ENCODE measurements around the gene BACH2.

Gene BACH2

GRCh38 chr6:90098001-90098531 is 198.6 kb downstream of the BACH2 start:
- DNase-seq (ENCODE audit: low spot score in 2 of 2) (no peak), ATAC-seq (no peak)
- no peak overlapping the region for H3K27ac Mint-ChIP-seq
- peaks cover 2% of the 10 kb centered on the region for H3K36me3 Mint-ChIP-seq
- peaks cover 26% of the 10 kb centered on the region for H3K4me1 Mint-ChIP-seq
- H3K4me3 Mint-ChIP-seq, result no peak overlapping the region
- H3K9me3 Mint-ChIP-seq, result no peaks in the 10 kb centered on the region

GRCh38 chr6:90097356-90097755 is 199.3 kb downstream of the BACH2 start:
- no peak for ATAC-seq
- H3K4me3 Mint-ChIP-seq, result no peak overlapping the region
- H3K9me3 Mint-ChIP-seq, result no peaks in the 10 kb centered on the region
- no peak overlapping the region for H3K27ac Mint-ChIP-seq
- DNase-seq (ENCODE audit: low spot score in 2 of 2), result no peak
- H3K36me3 Mint-ChIP-seq, result no peaks in the 10 kb centered on the region
- H3K4me1 Mint-ChIP-seq, result peaks cover 20% of the 10 kb centered on the region

DNA sequence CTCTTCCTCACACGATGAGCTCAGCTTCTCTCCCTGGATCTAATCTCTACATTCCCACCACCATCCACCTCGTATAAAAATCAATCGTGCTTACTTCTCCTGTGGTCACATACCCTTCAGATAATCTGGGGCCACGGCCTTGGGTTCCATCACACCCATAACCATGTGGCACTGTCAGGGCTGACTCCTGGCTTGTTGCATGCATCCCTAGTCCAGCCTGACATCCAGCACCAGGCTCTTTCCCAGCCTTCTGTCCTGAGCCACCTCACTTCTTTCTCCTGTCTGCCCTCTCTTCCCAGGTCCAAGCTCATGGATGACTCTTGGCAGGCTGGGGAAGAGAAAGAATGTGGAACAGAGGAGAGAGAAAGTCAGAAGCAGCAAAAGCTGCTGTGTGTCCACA is 199.8 kb downstream of the BACH2 start:
- no peaks in the 10 kb centered on the region for H3K9me3 Mint-ChIP-seq
- ATAC-seq (no peak), DNase-seq (ENCODE audit: low spot score in 2 of 2) (no peak)
- peaks cover 20% of the 10 kb centered on the region for H3K4me1 Mint-ChIP-seq
- H3K36me3 Mint-ChIP-seq, result no peaks in the 10 kb centered on the region
- H3K27ac Mint-ChIP-seq, result no peak overlapping the region
- no peak overlapping the region for H3K4me3 Mint-ChIP-seq

DNA sequence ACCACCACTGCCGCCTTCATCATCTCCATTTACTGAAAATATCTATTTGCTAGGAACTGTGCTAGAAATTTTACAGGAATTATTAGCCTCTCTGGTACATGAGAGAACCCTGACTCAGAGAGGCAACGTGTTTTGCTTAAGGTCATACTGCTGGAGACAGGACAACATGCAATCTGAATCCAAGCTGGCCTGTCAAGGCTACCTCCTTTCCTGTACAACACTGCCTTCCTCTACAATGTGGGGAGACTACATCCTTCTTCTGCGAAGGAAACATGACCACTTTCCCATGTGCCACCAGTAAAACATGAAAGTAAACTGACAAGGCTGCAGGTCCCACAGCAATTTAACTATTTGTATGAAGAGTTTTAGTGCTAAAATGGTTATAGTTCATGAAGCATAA is 200.9 kb downstream of the BACH2 start:
- Mint-ChIP-seq H3K9me3 (no peaks in the 10 kb centered on the region), H3K27ac (no peak overlapping the region), H3K36me3 (no peaks in the 10 kb centered on the region), H3K4me3 (no peak overlapping the region), H3K4me1 (peaks cover 20% of the 10 kb centered on the region)
- ATAC-seq (no peak), DNase-seq (ENCODE audit: low spot score in 2 of 2) (no peak)

- no peak overlapping the region for H3K27ac Mint-ChIP-seq
- ATAC-seq (no peak), DNase-seq (ENCODE audit: low spot score in 2 of 2) (no peak)
- H3K4me3 Mint-ChIP-seq, result no peak overlapping the region
- H3K36me3 Mint-ChIP-seq, result no peaks in the 10 kb centered on the region
- no peaks in the 10 kb centered on the region for H3K9me3 Mint-ChIP-seq
- H3K4me1 Mint-ChIP-seq, result peaks cover 20% of the 10 kb centered on the region
Observed at GRCh38 chr6:90095145-90095544, 201.5 kb downstream of the BACH2 start.

GRCh38 chr6:90093558-90094073 is 203.0 kb downstream of the BACH2 start:
- DNase-seq (ENCODE audit: low spot score in 2 of 2), result no peak
- H3K4me3 Mint-ChIP-seq, result no peak overlapping the region
- H3K9me3 Mint-ChIP-seq, result no peaks in the 10 kb centered on the region
- no peak overlapping the region for H3K27ac Mint-ChIP-seq
- H3K4me1 Mint-ChIP-seq, result peaks cover 15% of the 10 kb centered on the region
- H3K36me3 Mint-ChIP-seq, result peaks cover 5% of the 10 kb centered on the region
- no peak for ATAC-seq

- DNase-seq (ENCODE audit: low spot score in 2 of 2) (no peak), ATAC-seq (no peak)
- Mint-ChIP-seq H3K27ac (no peak overlapping the region), H3K4me1 (peaks cover 22% of the 10 kb centered on the region), H3K4me3 (no peak overlapping the region), H3K36me3 (peaks cover 11% of the 10 kb centered on the region), H3K9me3 (no peaks in the 10 kb centered on the region)
Observed at GRCh38 chr6:90090866-90091265, 205.8 kb downstream of the BACH2 start.

- DNase-seq (ENCODE audit: low spot score in 2 of 2), result no peak
- peaks cover 34% of the 10 kb centered on the region for H3K4me1 Mint-ChIP-seq
- no peak overlapping the region for H3K4me3 Mint-ChIP-seq
Observed at GRCh38 chr6:90088009-90088408, 208.6 kb downstream of the BACH2 start.

DNA sequence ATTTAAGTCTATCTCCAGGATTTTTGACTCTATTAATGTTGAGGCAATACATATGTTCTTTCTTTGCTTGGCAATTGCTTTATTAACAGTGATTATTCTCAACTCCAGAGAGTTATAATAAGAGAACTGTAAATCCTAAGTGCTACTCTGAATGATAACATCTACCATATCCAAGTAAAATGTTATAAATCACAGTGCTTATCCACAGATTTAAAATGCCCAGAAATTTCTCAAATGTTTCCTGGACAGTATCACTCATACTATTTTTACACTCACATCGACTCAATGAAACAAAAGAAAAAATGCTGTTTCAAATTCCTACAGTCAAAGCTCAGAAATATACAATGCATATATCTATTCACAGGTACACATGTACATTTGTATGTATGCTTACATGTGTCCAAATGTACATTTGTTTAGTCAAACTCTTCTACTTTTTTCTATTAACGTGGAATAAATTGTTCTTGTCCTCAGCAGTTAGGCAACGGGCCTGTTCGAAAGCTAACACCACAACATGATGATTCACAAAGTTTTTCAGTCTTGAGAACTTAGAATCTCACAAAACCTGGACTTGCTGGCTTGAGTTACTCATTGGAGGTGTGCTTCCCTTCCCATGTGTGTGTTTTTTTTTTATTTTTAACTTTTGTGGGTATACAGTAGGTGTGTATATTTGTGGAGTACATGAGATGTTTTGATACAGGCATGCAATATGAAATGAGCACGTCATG is 209.4 kb downstream of the BACH2 start:
- Mint-ChIP-seq H3K9me3 (no peaks in the 10 kb centered on the region), H3K4me3 (no peak overlapping the region), H3K36me3 (peaks cover 11% of the 10 kb centered on the region), H3K4me1 (peaks cover 36% of the 10 kb centered on the region), H3K27ac (no peak overlapping the region)
- DNase-seq (ENCODE audit: low spot score in 2 of 2), result no peak
- ATAC-seq, result no peak

More at GRCh38 chr6:90088009-90088408, 208.6 kb downstream of the BACH2 start:
- Mint-ChIP-seq H3K36me3 (peaks cover 11% of the 10 kb centered on the region), H3K9me3 (no peaks in the 10 kb centered on the region), H3K27ac (no peak overlapping the region)
- no peak for ATAC-seq

DNA sequence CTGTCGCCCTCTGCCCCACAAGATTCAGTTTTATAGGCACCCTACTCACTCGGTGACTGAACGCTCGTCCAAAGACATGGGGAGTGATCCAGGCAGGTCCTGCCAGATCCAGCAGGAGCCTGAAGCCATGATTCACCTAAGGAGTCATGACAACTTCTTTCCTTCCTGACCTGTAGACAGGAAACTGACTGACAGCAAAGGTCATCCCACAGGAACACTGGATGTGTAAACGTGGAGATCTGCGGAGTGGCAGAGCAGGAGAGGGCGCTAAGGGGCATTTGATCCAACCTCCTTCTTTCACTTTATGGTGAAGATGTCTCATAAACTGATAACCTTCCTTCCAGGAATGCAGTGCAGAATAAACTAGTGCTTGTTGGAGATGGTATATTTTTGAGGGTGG is 210.1 kb downstream of the BACH2 start:
- Mint-ChIP-seq H3K4me1 (peaks cover 44% of the 10 kb centered on the region), H3K4me3 (no peak overlapping the region), H3K9me3 (no peaks in the 10 kb centered on the region), H3K27ac (no peak overlapping the region), H3K36me3 (peaks cover 11% of the 10 kb centered on the region)
- no peak for DNase-seq (ENCODE audit: low spot score in 2 of 2)
- ATAC-seq, result no peak

DNA sequence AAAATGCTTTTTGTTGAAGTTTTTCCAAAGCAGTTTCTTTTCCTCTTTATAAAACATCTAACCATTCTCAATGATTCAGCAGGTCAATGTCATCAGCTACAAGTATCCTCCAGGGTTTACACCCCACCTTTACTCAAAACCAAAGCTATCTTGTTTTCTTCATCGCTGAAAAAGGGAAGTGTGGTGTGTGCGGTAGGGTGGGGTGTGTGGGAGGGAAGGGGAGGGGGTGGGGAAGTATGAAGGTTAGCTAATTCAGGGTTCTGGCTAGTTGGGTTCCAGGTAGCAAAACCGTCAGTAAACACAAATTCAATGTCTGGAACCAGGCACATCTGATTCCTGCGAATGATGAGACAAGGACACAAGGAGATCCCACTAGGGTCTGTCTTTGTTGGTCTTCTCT is 212.8 kb downstream of the BACH2 start:
- ATAC-seq, result peak; percentile 58
- Mint-ChIP-seq H3K4me3 (peak overlapping the region; percentile 1), H3K4me1 (peaks cover 66% of the 10 kb centered on the region), H3K36me3 (peaks cover 29% of the 10 kb centered on the region), H3K27ac (no peak overlapping the region), H3K9me3 (no peaks in the 10 kb centered on the region)
- no peak for DNase-seq (ENCODE audit: low spot score in 2 of 2)

DNA sequence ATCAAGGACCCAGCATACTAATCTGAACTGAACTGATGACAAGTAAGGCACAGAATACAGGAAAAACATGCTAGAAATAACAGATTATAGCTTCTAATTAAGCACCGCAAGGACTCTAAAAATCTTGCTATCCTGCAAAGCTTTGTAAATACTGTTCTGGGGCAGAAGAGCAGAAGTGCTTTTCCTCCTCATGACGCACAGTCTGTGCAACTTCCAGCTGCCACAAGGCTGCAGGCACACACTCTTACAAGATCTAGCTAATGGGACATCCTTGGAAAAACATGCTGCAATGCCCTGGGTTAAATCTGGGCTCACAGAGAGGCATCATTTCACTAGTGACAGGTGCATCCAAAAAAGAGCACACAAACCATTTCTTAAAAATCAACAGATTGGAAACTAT is 213.8 kb downstream of the BACH2 start:
- no peak for ATAC-seq
- H3K36me3 Mint-ChIP-seq, result peaks cover 29% of the 10 kb centered on the region

DNA sequence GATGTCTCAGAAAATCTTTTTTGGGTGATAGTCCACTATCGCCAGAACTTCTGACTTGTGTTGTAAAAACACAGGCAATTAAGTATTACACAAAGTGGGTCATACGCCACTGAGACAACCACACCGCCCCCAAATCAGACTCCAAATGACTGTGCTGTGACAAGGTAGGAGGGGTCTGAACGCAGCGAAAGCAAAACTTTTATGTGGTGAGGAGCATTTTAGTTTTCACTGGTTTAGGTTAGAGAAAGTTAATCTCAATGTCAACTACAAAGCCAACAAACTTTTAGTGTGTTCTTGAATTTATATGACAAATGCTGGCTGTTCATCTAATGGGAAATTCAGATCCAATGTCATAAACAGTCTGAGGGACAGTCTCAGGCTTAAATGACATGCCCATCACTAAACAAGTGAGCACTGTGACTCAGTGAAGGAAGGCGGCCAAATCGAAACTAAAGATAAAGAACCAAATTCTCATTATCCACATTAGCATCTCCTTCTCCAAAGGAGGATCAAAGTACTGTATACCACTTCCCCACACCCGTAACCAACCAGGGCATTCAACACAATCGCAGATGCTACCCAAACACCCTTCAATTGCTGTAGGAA is 215.7 kb downstream of the BACH2 start:
- peak; percentile 88 for ATAC-seq
- peak; percentile 51 to 92 for DNase-seq (ENCODE audit: low spot score in 2 of 2)
- Mint-ChIP-seq H3K9me3 (no peaks in the 10 kb centered on the region), H3K4me3 (peak overlapping the region; percentile 73), H3K36me3 (peaks cover 26% of the 10 kb centered on the region), H3K27ac (peak overlapping the region; percentile 90), H3K4me1 (peaks cover 68% of the 10 kb centered on the region)

More for the DNA sequence above, 213.8 kb downstream of the BACH2 start:
- H3K27ac Mint-ChIP-seq, result no peak overlapping the region
- H3K4me3 Mint-ChIP-seq, result no peak overlapping the region
- H3K9me3 Mint-ChIP-seq, result no peaks in the 10 kb centered on the region
- peaks cover 72% of the 10 kb centered on the region for H3K4me1 Mint-ChIP-seq
- no peak for DNase-seq (ENCODE audit: low spot score in 2 of 2)

DNA sequence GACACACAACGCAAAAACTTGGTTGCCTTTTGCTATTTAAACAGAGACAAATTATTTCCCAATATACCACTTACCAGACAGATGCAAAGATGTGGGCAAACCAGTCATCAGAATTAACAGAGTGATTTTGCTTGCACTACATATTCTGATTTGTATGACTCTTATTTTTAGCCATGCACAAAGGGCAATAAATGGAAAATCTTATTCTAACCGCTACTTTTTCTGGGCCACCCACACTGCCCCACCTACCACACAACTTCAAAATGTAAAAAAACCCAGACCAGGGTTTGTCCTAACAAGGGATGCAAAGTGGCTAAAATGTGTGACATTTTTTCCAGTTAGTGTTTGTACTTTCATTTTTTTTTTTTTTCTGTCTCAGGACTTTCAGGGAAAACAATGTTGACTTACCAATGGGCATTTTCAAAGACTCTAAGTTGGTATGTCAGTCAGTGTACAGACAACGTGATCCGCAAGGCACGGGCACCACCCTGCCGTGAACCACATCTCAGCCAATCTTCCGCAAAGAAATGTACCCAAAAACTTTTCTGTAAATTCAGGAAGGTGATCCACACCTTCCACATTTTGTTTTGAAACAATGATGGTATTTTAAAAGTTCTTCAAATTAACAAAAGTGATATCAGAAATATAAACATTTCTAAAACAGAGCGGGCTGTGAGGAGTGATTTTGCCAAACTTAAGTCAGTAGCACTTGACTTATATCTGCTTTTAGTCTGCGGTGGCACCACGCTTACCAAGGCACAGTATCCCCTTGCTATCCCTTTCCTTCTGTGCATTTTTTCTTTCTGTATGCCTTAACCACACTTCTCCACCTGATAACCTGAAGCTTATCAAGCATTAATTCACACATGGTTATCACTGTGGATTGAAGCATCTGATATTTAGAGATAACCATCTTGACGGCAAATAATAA is 216.8 kb downstream of the BACH2 start:
- DNase-seq (ENCODE audit: low spot score in 2 of 2), result peak in 1 of 2 donors; percentile 60
- Mint-ChIP-seq H3K4me1 (peaks cover 71% of the 10 kb centered on the region), H3K36me3 (peaks cover 26% of the 10 kb centered on the region), H3K4me3 (peak overlapping the region; percentile 73), H3K27ac (peak overlapping the region; percentile 90), H3K9me3 (no peaks in the 10 kb centered on the region)
- peak; percentile 65 for ATAC-seq

Measured in stimulated activated effector memory CD8-positive, alpha-beta T cell treated with anti-CD3 and anti-CD28 coated beads, Interleukin-12 subunit alpha, Interleukin-12 subunit beta, amount 100 ng/mL, for 72 hours (primary cell).